DOHH2 (cell line): Measurements from ENCODE around the gene SNX30.
A peak's percentile ranks its signal among the peaks of the same experiment; 100 is the strongest.

Experiments
- H3F3A ChIP-seq: fragments of 200-600 bp; sonication (generic), shearing (Covaris generic); 2 replicates; pipeline ENCODE4 v1.6.0; 2016; ENCODE audit warnings: antibody characterized with exemption, mild to moderate bottlenecking; ENCODE audit not compliant: control insufficient read depth, insufficient read depth
- H3K27ac ChIP-seq: fragments of 200-600 bp; sonication (generic); 2 replicates; pipeline ENCODE4 v1.5.1; 2014; ENCODE audit warnings: low read depth, mild to moderate bottlenecking, low read length, moderate library complexity
- H3K27me3 ChIP-seq: fragments of 200-600 bp; sonication (generic); 2 replicates; pipeline ENCODE4 v1.6.1; 2014; ENCODE audit warnings: mild to moderate bottlenecking, low read length, mixed read lengths; ENCODE audit not compliant: control insufficient read depth
- H3K36me3 ChIP-seq: fragments of 200-600 bp; sonication (generic); 2 replicates; pipeline ENCODE4 v1.6.1; 2014; ENCODE audit warnings: mild to moderate bottlenecking, low read length, moderate library complexity, mixed read lengths; ENCODE audit not compliant: control insufficient read depth
- H3K4me1 ChIP-seq: fragments of 200-600 bp; sonication (generic); 2 replicates; pipeline ENCODE4 v1.6.1; 2014; ENCODE audit warnings: mild to moderate bottlenecking, low read length, mixed read lengths; ENCODE audit not compliant: control insufficient read depth
- H3K4me2 ChIP-seq: fragments of 200-600 bp; sonication (generic); 2 replicates; pipeline ENCODE4 v1.6.0; 2014; ENCODE audit warnings: mild to moderate bottlenecking, low read length, moderate library complexity
- H3K4me3 ChIP-seq: fragments of 200-600 bp; sonication (generic); 2 replicates; pipeline ENCODE4 v1.5.1; 2014; ENCODE audit warnings: mild to moderate bottlenecking, low read length, mixed read lengths
- H3K79me2 ChIP-seq: fragments of 200-600 bp; sonication (generic); 2 replicates; pipeline ENCODE4 v1.6.1; 2014; ENCODE audit warnings: mild to moderate bottlenecking, low read length, mixed read lengths; ENCODE audit not compliant: control insufficient read depth
- H3K9me2 ChIP-seq: fragments of 200-600 bp; sonication (generic); replicated peaks from 2 replicates; pipeline ENCODE4 v1.6.1; 2014; ENCODE audit warnings: mild to moderate bottlenecking, low read length, mixed read lengths; ENCODE audit not compliant: control insufficient read depth
- H3K9me3 ChIP-seq: fragments of 200-600 bp; sonication (generic); 2 replicates; pipeline ENCODE4 v1.6.1; 2014; ENCODE audit warnings: antibody characterized with exemption, low read length, mixed read lengths; ENCODE audit not compliant: control insufficient read depth, insufficient read depth
- H4K20me1 ChIP-seq: fragments of 200-600 bp; sonication (generic); 2 replicates; pipeline ENCODE4 v1.6.0; 2014; ENCODE audit warnings: low read depth, mild to moderate bottlenecking, antibody characterized with exemption, low read length, moderate library complexity; ENCODE audit not compliant: control insufficient read depth, insufficient read depth
- CTCF ChIP-seq: fragments of 200-600 bp; sonication (generic); IDR thresholded peaks from one replicate; pipeline ENCODE4 v1.5.1; 2014; ENCODE audit warnings: antibody characterized with exemption, mild to moderate bottlenecking, low read depth, low read length; ENCODE audit not compliant: poor library complexity, severe bottlenecking
- EZH2phosphoT487 ChIP-seq: fragments of 200-600 bp; sonication (generic); IDR thresholded peaks from 2 replicates; pipeline ENCODE4 v1.6.1; 2017; ENCODE audit warnings: borderline replicate concordance, mild to moderate bottlenecking, antibody characterized with exemption, low read length, moderate library complexity, mixed read lengths

The SNX30 gene

GRCh38 chr9:112784020-112784785 is 33.6 kb downstream of the SNX30 start:
- H4K20me1 ChIP-seq: no peaks in the 10 kb centered on the region; the same call in 1 of the 2 replicates
- peaks cover 50% of the 10 kb centered on the region for H3K4me1 ChIP-seq
- peaks cover 3% of the 10 kb centered on the region; the same call in 1 of the 2 replicates for H3F3A ChIP-seq
- no peaks in the 10 kb centered on the region for H3K27me3 ChIP-seq
- TF ChIP-seq EZH2phosphoT487: no peak
- no peak for TF ChIP-seq CTCF
- H3K36me3 ChIP-seq: no peaks in the 10 kb centered on the region
- peaks cover 93% of the 10 kb centered on the region for H3K79me2 ChIP-seq
- no peaks in the 10 kb centered on the region for H3K9me3 ChIP-seq
- H3K27ac ChIP-seq: no peak overlapping the region
- no peak overlapping the region for H3K4me3 ChIP-seq
- H3K4me2 ChIP-seq: no peak overlapping the region
- no peaks in the 10 kb centered on the region for H3K9me2 ChIP-seq

GRCh38 chr9:112785986-112786385 is 35.4 kb downstream of the SNX30 start:
- peaks cover 95% of the 10 kb centered on the region for H3K79me2 ChIP-seq
- no peaks in the 10 kb centered on the region for H3K9me2 ChIP-seq
- H3K27ac ChIP-seq: no peak overlapping the region
- TF ChIP-seq CTCF (no peak), EZH2phosphoT487 (no peak)
- H3K4me1 ChIP-seq: peaks cover 62% of the 10 kb centered on the region
- no peaks in the 10 kb centered on the region for H3K9me3 ChIP-seq
- H3K4me3 ChIP-seq: no peak overlapping the region
- H3K4me2 ChIP-seq: peak overlapping the region; percentile 70; the same call in 1 of the 2 replicates
- no peaks in the 10 kb centered on the region for H3K27me3 ChIP-seq
- H3K36me3 ChIP-seq: no peaks in the 10 kb centered on the region
- peaks cover 7% of the 10 kb centered on the region for H3F3A ChIP-seq
- no peaks in the 10 kb centered on the region for H4K20me1 ChIP-seq

GRCh38 chr9:112786829-112787520 is 36.4 kb downstream of the SNX30 start:
- H3F3A ChIP-seq: peaks cover 12% of the 10 kb centered on the region
- H3K9me3 ChIP-seq: no peaks in the 10 kb centered on the region
- H3K27ac ChIP-seq: peak overlapping the region; percentile 57
- TF ChIP-seq EZH2phosphoT487 (no peak), CTCF (no peak)
- no peaks in the 10 kb centered on the region for H4K20me1 ChIP-seq
- H3K4me3 ChIP-seq: peak overlapping the region; percentile 58
- no peaks in the 10 kb centered on the region for H3K36me3 ChIP-seq
- no peaks in the 10 kb centered on the region for H3K27me3 ChIP-seq
- H3K4me1 ChIP-seq: peaks cover 65% of the 10 kb centered on the region
- H3K79me2 ChIP-seq: peaks cover 92% of the 10 kb centered on the region
- H3K4me2 ChIP-seq: peak overlapping the region; percentile 70
- no peaks in the 10 kb centered on the region for H3K9me2 ChIP-seq
